ENCODE measurements around the gene SHROOM3. TPM values are rescaled to one million over a fixed set of nuclear protein-coding genes. Genes with fewer than 3 reads are reported as not detected.

The SHROOM3 gene
- total and polyA plus RNA-seq, 4 donors = 14.4 to 75.1 (median 47.3) TPM

DNA sequence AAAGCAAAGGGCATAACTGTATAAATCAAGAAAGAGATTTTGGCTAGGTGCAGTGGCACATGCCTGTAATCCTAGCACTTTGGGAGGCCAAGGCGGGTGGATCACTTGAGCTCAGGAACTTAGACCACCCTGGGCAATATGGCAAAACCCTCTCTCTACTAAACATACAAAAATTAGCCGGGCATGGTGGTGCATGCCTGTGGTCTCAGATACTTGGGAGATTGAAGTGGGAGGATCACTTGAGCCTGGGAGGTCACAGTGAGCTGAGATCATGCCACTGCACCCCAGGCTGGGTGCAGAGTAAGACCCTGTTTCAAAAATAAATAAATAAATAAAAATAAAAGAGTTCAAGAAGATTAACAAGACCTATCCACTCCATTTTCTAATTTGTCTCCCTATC is 235.6 kb downstream of the SHROOM3 start:
- H3K9me3 ChIP-seq (ENCODE audit: control insufficient read depth in 4 of 4, insufficient read depth in 3 of 4, low read length in 3 of 4) = no peaks in the 10 kb centered on the region
- peaks cover 0 to 2% (median 0%) of the 10 kb centered on the region in 5 donors for H3K4me1 ChIP-seq (ENCODE audit: control insufficient read depth in 5 of 5, insufficient read depth in 5 of 5, low read length in 5 of 5)
- TF ChIP-seq, protein P1, sequence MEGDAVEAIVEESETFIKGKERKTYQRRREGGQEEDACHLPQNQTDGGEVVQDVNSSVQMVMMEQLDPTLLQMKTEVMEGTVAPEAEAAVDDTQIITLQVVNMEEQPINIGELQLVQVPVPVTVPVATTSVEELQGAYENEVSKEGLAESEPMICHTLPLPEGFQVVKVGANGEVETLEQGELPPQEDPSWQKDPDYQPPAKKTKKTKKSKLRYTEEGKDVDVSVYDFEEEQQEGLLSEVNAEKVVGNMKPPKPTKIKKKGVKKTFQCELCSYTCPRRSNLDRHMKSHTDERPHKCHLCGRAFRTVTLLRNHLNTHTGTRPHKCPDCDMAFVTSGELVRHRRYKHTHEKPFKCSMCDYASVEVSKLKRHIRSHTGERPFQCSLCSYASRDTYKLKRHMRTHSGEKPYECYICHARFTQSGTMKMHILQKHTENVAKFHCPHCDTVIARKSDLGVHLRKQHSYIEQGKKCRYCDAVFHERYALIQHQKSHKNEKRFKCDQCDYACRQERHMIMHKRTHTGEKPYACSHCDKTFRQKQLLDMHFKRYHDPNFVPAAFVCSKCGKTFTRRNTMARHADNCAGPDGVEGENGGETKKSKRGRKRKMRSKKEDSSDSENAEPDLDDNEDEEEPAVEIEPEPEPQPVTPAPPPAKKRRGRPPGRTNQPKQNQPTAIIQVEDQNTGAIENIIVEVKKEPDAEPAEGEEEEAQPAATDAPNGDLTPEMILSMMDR (IDR thresholded peaks at IDR 0.05; ENCODE audit: control extremely low read depth, extremely low read depth) = no peak
- no peaks in the 10 kb centered on the region for H3K27me3 ChIP-seq (ENCODE audit: control insufficient read depth in 3 of 3, insufficient read depth in 3 of 3, low read length in 2 of 3)
- no peak overlapping the region for H3K27ac ChIP-seq (ENCODE audit: low read depth in 1 of 2, low read length in 1 of 2)
- DNase-seq (no peak), ATAC-seq (ENCODE audit: insufficient read depth, low FRiP score) (no peak)
- H3K36me3 ChIP-seq (ENCODE audit: control insufficient read depth in 4 of 4, insufficient read depth in 4 of 4, low read length in 4 of 4) = no peaks in the 10 kb centered on the region
- H3K4me3 ChIP-seq = no peak overlapping the region
- H3K9ac ChIP-seq (ENCODE audit: insufficient read depth in 1 of 2, low read length in 2 of 2) = no peak overlapping the region
- 87 to 97% methylated on average over 2 of the region's 2 CpGs for WGBS, 2 donors

DNA sequence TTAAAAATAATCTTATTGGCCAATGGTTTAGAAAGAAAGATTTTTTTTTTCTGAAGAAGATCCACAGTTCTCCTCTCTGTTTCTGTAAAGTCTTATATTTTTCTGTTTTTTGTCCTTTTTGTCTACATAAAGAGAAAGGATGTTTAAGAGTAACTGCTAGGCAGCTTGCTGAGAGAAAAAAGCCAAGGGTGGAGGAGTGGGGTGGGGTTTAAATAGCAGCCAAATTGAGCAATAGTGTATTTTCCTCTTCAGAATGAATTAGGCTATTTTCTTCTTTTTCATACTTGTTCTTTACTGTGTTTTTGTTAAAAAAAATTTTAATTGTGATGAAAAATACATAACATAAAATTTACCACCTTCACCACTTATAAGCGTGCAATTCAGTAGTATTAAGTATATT is 238.3 kb downstream of the SHROOM3 start:
- Histone ChIP-seq H3K4me1 (ENCODE audit: control insufficient read depth in 5 of 5, insufficient read depth in 5 of 5, low read length in 5 of 5) (peaks cover 0 to 2% (median 0%) of the 10 kb centered on the region in 5 donors), H3K9ac (ENCODE audit: insufficient read depth in 1 of 2, low read length in 2 of 2) (no peak overlapping the region), H3K9me3 (ENCODE audit: control insufficient read depth in 4 of 4, insufficient read depth in 3 of 4, low read length in 3 of 4) (no peaks in the 10 kb centered on the region), H3K27me3 (ENCODE audit: control insufficient read depth in 3 of 3, insufficient read depth in 3 of 3, low read length in 2 of 3) (no peaks in the 10 kb centered on the region), H3K27ac (ENCODE audit: low read depth in 1 of 2, low read length in 1 of 2) (no peak overlapping the region), H3K4me3 (no peak overlapping the region), H3K36me3 (ENCODE audit: control insufficient read depth in 4 of 4, insufficient read depth in 4 of 4, low read length in 4 of 4) (no peaks in the 10 kb centered on the region)
- no peak for ATAC-seq (ENCODE audit: insufficient read depth, low FRiP score)
- peak in 1 of 3 donors; percentile 36 for DNase-seq
- TF ChIP-seq, protein P1 (IDR thresholded peaks at IDR 0.05; ENCODE audit: control extremely low read depth, extremely low read depth) = no peak
- 92 to 95% methylated on average over 1 of the region's 1 CpG for WGBS, 2 donors

DNA sequence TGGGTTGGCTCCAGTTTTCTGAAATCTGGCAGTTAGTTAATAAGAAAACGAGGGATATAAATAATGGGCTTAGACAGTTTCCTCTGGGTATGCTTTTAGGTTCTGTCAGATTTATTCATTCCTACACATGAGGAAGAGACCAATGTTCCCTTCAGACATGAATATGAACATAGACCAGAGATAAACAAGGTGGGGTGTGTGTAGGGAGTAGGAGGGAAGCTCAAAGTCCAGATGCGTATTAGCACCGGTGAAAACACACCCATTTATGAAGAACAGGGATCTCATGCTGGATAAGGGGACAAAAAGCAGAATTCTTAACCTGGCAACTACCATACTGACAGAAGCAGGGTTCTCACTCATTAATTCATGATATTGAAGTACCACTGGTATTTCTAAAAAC is 240.0 kb downstream of the SHROOM3 start:
- DNase-seq (no peak), ATAC-seq (ENCODE audit: insufficient read depth, low FRiP score) (no peak)
- TF ChIP-seq, protein P1 (IDR thresholded peaks at IDR 0.05; ENCODE audit: control extremely low read depth, extremely low read depth) = no peak
- 94% methylated on average over 3 of the region's 3 CpGs for WGBS, 2 donors
- no peak overlapping the region for H3K27ac ChIP-seq (ENCODE audit: low read depth in 1 of 2, low read length in 1 of 2)
- peaks cover 0 to 2% (median 0%) of the 10 kb centered on the region in 5 donors for H3K4me1 ChIP-seq (ENCODE audit: control insufficient read depth in 5 of 5, insufficient read depth in 5 of 5, low read length in 5 of 5)
- H3K9ac ChIP-seq (ENCODE audit: insufficient read depth in 1 of 2, low read length in 2 of 2) = no peak overlapping the region
- no peaks in the 10 kb centered on the region for H3K9me3 ChIP-seq (ENCODE audit: control insufficient read depth in 4 of 4, insufficient read depth in 3 of 4, low read length in 3 of 4)
- no peaks in the 10 kb centered on the region for H3K27me3 ChIP-seq (ENCODE audit: control insufficient read depth in 3 of 3, insufficient read depth in 3 of 3, low read length in 2 of 3)
- no peak overlapping the region for H3K4me3 ChIP-seq
- no peaks in the 10 kb centered on the region for H3K36me3 ChIP-seq (ENCODE audit: control insufficient read depth in 4 of 4, insufficient read depth in 4 of 4, low read length in 4 of 4)
